Measurements from ENCODE around the gene GPR55.

Gene GPR55

DNA sequence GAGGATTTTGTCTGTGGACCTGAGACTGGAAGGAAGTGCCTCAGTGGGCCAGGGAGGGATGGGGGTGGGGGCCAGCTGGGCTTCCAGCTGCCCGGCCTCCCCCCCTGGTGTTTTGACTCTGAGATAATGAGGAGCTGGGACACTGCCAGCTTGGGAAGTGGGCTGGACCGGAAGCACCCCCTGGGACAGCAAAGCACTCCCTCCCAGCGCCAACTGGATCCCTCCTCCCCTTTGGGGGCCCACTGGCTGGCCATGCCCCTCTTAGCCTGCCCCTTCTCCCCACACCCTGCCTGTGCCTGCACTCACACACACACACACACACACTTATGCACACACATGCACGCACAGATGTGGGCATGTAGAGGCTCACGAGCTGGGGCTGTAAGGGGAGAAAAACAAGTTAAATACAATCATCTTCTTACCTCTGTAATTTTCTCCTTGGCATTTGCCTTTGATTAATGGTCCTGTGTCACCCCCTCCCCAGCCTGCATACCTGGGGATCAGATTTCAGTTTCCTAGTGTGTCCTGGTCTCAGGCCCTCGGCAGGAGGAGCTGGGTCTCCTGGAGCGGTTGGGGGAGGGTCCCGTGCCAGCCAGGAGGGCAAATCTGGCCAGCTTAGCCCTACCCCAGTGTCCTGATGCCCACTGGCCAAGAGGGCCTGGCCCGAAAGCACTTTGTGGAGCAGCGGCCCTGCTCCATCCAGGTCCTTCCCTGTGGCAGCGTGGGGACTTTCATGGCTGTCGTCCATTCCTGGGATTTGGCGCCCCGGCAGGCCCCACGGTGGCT, 56.7 kb downstream of the GPR55 start:
- TF ChIP-seq, protein P1, sequence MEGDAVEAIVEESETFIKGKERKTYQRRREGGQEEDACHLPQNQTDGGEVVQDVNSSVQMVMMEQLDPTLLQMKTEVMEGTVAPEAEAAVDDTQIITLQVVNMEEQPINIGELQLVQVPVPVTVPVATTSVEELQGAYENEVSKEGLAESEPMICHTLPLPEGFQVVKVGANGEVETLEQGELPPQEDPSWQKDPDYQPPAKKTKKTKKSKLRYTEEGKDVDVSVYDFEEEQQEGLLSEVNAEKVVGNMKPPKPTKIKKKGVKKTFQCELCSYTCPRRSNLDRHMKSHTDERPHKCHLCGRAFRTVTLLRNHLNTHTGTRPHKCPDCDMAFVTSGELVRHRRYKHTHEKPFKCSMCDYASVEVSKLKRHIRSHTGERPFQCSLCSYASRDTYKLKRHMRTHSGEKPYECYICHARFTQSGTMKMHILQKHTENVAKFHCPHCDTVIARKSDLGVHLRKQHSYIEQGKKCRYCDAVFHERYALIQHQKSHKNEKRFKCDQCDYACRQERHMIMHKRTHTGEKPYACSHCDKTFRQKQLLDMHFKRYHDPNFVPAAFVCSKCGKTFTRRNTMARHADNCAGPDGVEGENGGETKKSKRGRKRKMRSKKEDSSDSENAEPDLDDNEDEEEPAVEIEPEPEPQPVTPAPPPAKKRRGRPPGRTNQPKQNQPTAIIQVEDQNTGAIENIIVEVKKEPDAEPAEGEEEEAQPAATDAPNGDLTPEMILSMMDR (IDR thresholded peaks at IDR 0.05; ENCODE audit: control extremely low read depth, extremely low read depth, low read depth, missing control alignments), result no peak
- ChIA-PET POLR2A (interaction anchor here (0.7 kb wide), 1 partner anchor 138 kb away, joined by 3 read pairs; no protein-coding TSS in a partner anchor), CTCF (interaction anchor here (1.0 to 2.7 kb wide), 5 partner anchors 19 to 124 kb away, joined by 3 to 11 read pairs (median 3); no protein-coding TSS in a partner anchor)
- no peak for DNase-seq (ENCODE audit: extremely low spot score)

DNA sequence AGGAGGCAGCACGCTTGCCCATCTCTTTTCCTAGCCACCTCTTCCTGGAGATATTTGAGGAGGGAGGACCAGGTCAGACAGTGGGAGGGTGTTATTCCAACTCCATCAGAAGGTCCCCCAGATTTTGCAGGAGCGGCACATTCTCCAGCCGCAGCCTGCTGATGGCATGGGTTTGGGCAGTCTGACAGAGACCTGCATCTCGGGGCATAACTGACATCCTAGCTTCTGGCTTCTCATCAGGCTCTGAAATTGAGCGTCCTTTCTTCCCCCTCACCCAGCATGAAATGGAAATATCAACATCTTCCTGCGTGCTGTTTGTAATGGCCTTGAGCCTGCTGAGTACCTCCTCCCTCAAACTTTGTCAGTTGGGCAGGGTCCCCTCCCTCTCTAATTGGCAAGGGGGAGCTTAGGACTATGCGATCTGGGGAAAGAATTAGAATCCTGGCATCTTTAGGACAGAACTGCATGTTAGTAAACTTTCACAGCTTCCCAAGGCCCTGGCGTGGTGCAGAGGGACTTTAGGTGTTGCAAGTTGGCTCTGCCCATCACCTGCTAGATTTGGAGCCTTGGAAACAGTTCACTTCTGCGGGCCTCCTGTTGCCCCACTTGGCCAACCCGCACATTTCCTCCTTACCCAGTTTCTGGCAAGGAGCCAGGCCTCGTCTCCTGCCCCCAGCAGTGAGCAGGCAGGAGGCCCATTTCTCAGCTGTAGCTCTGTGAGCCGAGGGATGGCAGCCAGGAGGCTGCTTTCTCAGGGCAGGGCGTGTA, 58.1 kb downstream of the GPR55 start:
- DNase-seq (ENCODE audit: extremely low spot score), result no peak
- POLR2A ChIA-PET, result no interaction called here
- CTCF ChIA-PET, result interaction anchor here (0.6 to 4.0 kb wide), 9 partner anchors 9 to 121 kb away, joined by 3 to 35 read pairs (median 6); no protein-coding TSS in a partner anchor
- TF ChIP-seq, protein P1 (IDR thresholded peaks at IDR 0.05; ENCODE audit: control extremely low read depth, extremely low read depth, low read depth, missing control alignments), result no peak

GRCh38 chr2:230865766-230866755, 59.0 kb downstream of the GPR55 start:
- DNase-seq (ENCODE audit: extremely low spot score), result no peak
- TF ChIP-seq, protein P1 (IDR thresholded peaks at IDR 0.05; ENCODE audit: control extremely low read depth, extremely low read depth, low read depth, missing control alignments), result no peak
- ChIA-PET CTCF (interaction anchor here (1.0 to 4.0 kb wide), 11 partner anchors 9 to 187 kb away, joined by 3 to 35 read pairs (median 5); no protein-coding TSS in a partner anchor), POLR2A (no interaction called here)

DNA sequence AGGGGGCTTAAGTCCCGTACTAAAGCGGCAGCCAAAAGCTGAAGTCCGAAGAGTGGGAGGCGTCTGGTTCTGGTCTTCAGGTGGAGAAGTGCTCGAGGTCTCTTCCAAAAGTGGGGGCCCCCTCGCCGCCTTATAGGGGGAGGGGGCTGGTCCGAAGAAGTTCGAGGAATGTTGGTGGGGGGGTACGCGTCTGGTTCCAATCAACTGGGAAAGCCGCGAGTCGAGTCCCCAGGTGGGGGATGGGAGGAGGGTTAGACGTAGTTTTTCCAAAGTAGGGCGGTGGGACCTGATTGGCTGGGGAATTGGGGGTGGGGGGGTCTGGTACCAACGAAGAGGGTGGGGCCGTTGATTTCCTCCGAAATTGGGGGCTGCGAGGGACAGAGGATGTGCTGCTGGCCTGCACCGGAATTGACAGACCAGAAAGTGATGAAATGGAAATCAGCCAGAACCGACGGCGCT, 59.7 kb downstream of the GPR55 start:
- TF ChIP-seq, protein P1 (IDR thresholded peaks at IDR 0.05; ENCODE audit: control extremely low read depth, extremely low read depth, low read depth, missing control alignments), result no peak
- ChIA-PET CTCF (interaction anchor here (0.7 to 4.0 kb wide), 19 partner anchors 9 to 547 kb away, joined by 3 to 35 read pairs (median 3); partner anchors contain the start of gene GPR55), POLR2A (no interaction called here)
- DNase-seq (ENCODE audit: extremely low spot score), result no peak

GRCh38 chr2:230864605-230865306, 60.3 kb downstream of the GPR55 start, which contains the start of gene ITM2C:
TSS of gene ITM2C (plus strand) at chr2:230864942. CDS start at chr2:230865026, 84 bp downstream.
- CTCF ChIA-PET, result interaction anchor here (0.6 to 4.0 kb wide), 19 partner anchors 8 to 548 kb away, joined by 3 to 35 read pairs (median 3); partner anchors contain the start of gene GPR55
- POLR2A ChIA-PET, result no interaction called here
- DNase-seq (ENCODE audit: extremely low spot score), result peak; percentile 90
- TF ChIP-seq, protein P1 (IDR thresholded peaks at IDR 0.05; ENCODE audit: control extremely low read depth, extremely low read depth, low read depth, missing control alignments), result peak; percentile 58
